ENCODE measurements around the gene TRIM43.
"Not testable (repeated sequence)": the region's sequence is repeated elsewhere in the genome, so short reads cannot be mapped to it uniquely, and the experiment has no call there.

Gene TRIM43

GRCh38 chr2:95591701-95592100, at the start of gene TRIM43:
Gene TRIM43, plus strand, starts transcription at chr2:95592001. Its CDS starts 2,023 bp downstream, at chr2:95594024.
- not testable (repeated sequence) for H3K4me3 ChIP-seq (ENCODE audit: low read length); H3K4me1 ChIP-seq (ENCODE audit: control insufficient read depth, insufficient read depth, low read length); H3K9ac ChIP-seq (ENCODE audit: low read length); H3K27me3 ChIP-seq (ENCODE audit: control insufficient read depth, insufficient read depth, low read length); H3K36me3 ChIP-seq (ENCODE audit: control insufficient read depth, insufficient read depth, low read length); H3K27ac ChIP-seq (ENCODE audit: low read depth, low read length)

DNA sequence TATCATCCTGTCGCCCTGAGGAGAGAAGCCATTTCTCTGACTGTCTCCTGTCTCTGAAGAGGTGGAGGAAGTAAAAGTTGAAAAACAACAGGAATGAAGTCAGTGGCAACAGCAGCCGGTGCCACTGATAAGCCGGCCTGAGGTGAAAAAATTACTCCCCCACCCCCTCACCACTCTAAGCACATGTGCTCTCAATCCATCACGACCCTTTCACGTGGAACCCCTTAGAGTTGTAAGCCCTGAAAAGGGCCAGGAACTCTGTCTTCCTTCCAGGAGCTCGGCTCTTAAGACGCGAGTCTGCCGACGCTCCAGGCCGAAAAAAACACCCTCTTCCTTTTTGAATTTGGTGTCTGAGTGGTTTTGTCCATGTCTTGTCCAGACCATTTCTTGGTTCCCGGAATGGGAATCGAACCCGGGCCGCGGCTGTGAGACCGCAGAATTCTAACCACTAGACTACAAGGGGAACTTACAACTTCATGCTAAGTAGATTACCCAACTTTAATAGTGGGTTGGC, 40.7 kb upstream of the TRIM43 start:
- no peak overlapping the region for H3K27ac ChIP-seq (ENCODE audit: low read depth, low read length)
- no peak overlapping the region for H3K4me3 ChIP-seq (ENCODE audit: low read length)
- H3K9ac ChIP-seq (ENCODE audit: low read length): no peak overlapping the region
- H3K27me3 ChIP-seq (ENCODE audit: control insufficient read depth, insufficient read depth, low read length): no peaks in the 10 kb centered on the region
- no peaks in the 10 kb centered on the region for H3K4me1 ChIP-seq (ENCODE audit: control insufficient read depth, insufficient read depth, low read length)
- no peaks in the 10 kb centered on the region for H3K36me3 ChIP-seq (ENCODE audit: control insufficient read depth, insufficient read depth, low read length)

- Histone ChIP-seq H3K4me1 (ENCODE audit: control insufficient read depth, insufficient read depth, low read length) (no peaks in the 10 kb centered on the region), H3K4me3 (ENCODE audit: low read length) (no peak overlapping the region), H3K36me3 (ENCODE audit: control insufficient read depth, insufficient read depth, low read length) (no peaks in the 10 kb centered on the region), H3K27ac (ENCODE audit: low read depth, low read length) (no peak overlapping the region), H3K9ac (ENCODE audit: low read length) (no peak overlapping the region), H3K27me3 (ENCODE audit: control insufficient read depth, insufficient read depth, low read length) (no peaks in the 10 kb centered on the region)
Observed at GRCh38 chr2:95552911-95553310, 38.9 kb upstream of the TRIM43 start.

- no peak overlapping the region for H3K9ac ChIP-seq (ENCODE audit: low read length)
- H3K27me3 ChIP-seq (ENCODE audit: control insufficient read depth, insufficient read depth, low read length): no peaks in the 10 kb centered on the region
- no peak overlapping the region for H3K27ac ChIP-seq (ENCODE audit: low read depth, low read length)
- no peaks in the 10 kb centered on the region for H3K36me3 ChIP-seq (ENCODE audit: control insufficient read depth, insufficient read depth, low read length)
- no peaks in the 10 kb centered on the region for H3K4me1 ChIP-seq (ENCODE audit: control insufficient read depth, insufficient read depth, low read length)
- H3K4me3 ChIP-seq (ENCODE audit: low read length): no peak overlapping the region
Observed at GRCh38 chr2:95569170-95569569, 22.6 kb upstream of the TRIM43 start.

DNA sequence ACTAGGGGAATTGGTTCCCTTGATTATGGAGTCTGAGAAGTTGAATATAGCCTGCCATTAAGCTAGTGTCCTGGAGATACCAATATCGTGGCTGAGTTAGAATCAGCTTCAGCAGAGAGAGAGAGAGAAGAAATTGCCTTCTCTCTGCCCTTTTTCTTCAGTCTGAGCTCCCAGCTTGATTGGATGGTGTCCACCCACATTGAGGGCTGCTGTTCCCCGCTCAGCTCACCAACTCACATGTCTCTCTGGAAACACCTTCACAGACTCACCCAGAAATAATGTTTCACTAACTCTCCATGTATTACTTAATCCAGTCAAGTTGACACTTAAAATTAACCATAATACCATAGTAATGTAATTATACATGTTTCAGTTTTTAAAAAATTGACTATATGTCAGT, 17.9 kb upstream of the TRIM43 start:
- H3K4me3 ChIP-seq (ENCODE audit: low read length): no peak overlapping the region
- H3K36me3 ChIP-seq (ENCODE audit: control insufficient read depth, insufficient read depth, low read length): no peaks in the 10 kb centered on the region
- H3K27me3 ChIP-seq (ENCODE audit: control insufficient read depth, insufficient read depth, low read length): no peaks in the 10 kb centered on the region
- H3K9ac ChIP-seq (ENCODE audit: low read length): no peak overlapping the region
- no peaks in the 10 kb centered on the region for H3K4me1 ChIP-seq (ENCODE audit: control insufficient read depth, insufficient read depth, low read length)
- H3K27ac ChIP-seq (ENCODE audit: low read depth, low read length): no peak overlapping the region

DNA sequence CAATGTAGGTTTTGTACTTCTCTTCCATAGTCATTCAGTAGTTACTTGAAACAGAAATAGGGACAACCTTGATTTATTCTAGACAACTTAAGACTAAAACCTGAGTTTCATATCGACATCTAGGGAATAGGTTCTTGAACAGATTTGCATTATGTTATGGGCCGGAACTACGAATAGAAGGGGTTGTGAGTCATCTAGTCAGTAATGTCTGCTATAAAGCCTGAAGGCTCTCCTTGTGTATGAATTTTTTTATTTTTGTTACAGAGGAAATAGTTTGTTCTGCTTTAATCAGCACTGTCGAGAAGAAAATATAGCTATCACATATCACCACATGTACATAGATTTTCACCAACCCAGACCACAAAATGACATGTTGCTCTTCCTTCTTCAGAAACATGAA, 17.3 kb upstream of the TRIM43 start:
- Histone ChIP-seq H3K4me3 (ENCODE audit: low read length) (no peak overlapping the region), H3K9ac (ENCODE audit: low read length) (no peak overlapping the region), H3K27ac (ENCODE audit: low read depth, low read length) (no peak overlapping the region), H3K36me3 (ENCODE audit: control insufficient read depth, insufficient read depth, low read length) (no peaks in the 10 kb centered on the region), H3K27me3 (ENCODE audit: control insufficient read depth, insufficient read depth, low read length) (no peaks in the 10 kb centered on the region), H3K4me1 (ENCODE audit: control insufficient read depth, insufficient read depth, low read length) (no peaks in the 10 kb centered on the region)

GRCh38 chr2:95575857-95576256, 15.9 kb upstream of the TRIM43 start:
- Histone ChIP-seq H3K36me3 (ENCODE audit: control insufficient read depth, insufficient read depth, low read length) (no peaks in the 10 kb centered on the region), H3K4me3 (ENCODE audit: low read length) (no peak overlapping the region), H3K4me1 (ENCODE audit: control insufficient read depth, insufficient read depth, low read length) (no peaks in the 10 kb centered on the region), H3K9ac (ENCODE audit: low read length) (no peak overlapping the region), H3K27ac (ENCODE audit: low read depth, low read length) (no peak overlapping the region), H3K27me3 (ENCODE audit: control insufficient read depth, insufficient read depth, low read length) (no peaks in the 10 kb centered on the region)

DNA sequence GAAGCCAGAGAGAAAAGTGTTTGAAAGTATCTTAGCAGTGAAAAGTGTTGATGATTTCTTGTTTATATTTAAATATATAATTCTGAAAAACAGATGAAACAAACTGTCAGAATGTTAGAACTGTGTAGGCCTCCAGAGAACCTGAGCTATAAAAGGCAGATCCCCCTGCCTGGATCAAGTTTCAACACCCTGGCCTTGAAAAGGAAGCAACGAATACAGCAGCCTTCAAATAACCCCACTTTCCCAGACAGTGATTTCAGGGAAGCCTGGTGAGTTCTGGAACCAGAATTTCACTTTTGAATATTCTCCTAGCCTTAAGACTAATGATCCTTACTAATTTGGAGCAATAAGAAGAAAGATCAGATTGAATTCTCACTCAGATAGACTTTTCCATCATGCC, 13.3 kb upstream of the TRIM43 start:
- no peak overlapping the region for H3K27ac ChIP-seq (ENCODE audit: low read depth, low read length)
- no peaks in the 10 kb centered on the region for H3K4me1 ChIP-seq (ENCODE audit: control insufficient read depth, insufficient read depth, low read length)
- no peak overlapping the region for H3K9ac ChIP-seq (ENCODE audit: low read length)
- H3K36me3 ChIP-seq (ENCODE audit: control insufficient read depth, insufficient read depth, low read length): no peaks in the 10 kb centered on the region
- H3K4me3 ChIP-seq (ENCODE audit: low read length): no peak overlapping the region
- no peaks in the 10 kb centered on the region for H3K27me3 ChIP-seq (ENCODE audit: control insufficient read depth, insufficient read depth, low read length)

DNA sequence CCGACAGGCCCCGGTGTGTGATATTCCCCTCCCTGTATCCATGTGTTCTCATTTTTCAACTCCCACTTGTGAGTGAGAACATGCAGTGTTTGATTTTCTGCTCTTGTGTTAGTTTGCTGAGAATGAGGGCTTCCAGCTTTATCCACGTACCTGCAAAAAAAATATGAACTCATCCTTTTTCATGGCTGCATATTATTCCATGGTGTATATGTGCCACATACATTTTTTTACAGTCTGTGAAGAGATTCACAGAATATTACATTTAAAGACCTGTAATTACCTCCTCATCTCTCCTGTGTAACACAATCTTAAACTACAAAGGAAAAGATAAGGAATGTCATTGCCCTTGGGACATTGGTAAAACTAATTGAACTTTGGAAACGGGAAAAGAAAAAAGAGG, 8.3 kb upstream of the TRIM43 start:
- not testable (repeated sequence) for H3K4me3 ChIP-seq (ENCODE audit: low read length); H3K9ac ChIP-seq (ENCODE audit: low read length); H3K4me1 ChIP-seq (ENCODE audit: control insufficient read depth, insufficient read depth, low read length); H3K27me3 ChIP-seq (ENCODE audit: control insufficient read depth, insufficient read depth, low read length); H3K36me3 ChIP-seq (ENCODE audit: control insufficient read depth, insufficient read depth, low read length); H3K27ac ChIP-seq (ENCODE audit: low read depth, low read length)

- H3K9ac ChIP-seq (ENCODE audit: low read length); H3K27ac ChIP-seq (ENCODE audit: low read depth, low read length); H3K4me1 ChIP-seq (ENCODE audit: control insufficient read depth, insufficient read depth, low read length); H3K27me3 ChIP-seq (ENCODE audit: control insufficient read depth, insufficient read depth, low read length); H3K36me3 ChIP-seq (ENCODE audit: control insufficient read depth, insufficient read depth, low read length); H3K4me3 ChIP-seq (ENCODE audit: low read length): not testable (repeated sequence)
Observed at GRCh38 chr2:95584321-95584720, 7.5 kb upstream of the TRIM43 start.

DNA sequence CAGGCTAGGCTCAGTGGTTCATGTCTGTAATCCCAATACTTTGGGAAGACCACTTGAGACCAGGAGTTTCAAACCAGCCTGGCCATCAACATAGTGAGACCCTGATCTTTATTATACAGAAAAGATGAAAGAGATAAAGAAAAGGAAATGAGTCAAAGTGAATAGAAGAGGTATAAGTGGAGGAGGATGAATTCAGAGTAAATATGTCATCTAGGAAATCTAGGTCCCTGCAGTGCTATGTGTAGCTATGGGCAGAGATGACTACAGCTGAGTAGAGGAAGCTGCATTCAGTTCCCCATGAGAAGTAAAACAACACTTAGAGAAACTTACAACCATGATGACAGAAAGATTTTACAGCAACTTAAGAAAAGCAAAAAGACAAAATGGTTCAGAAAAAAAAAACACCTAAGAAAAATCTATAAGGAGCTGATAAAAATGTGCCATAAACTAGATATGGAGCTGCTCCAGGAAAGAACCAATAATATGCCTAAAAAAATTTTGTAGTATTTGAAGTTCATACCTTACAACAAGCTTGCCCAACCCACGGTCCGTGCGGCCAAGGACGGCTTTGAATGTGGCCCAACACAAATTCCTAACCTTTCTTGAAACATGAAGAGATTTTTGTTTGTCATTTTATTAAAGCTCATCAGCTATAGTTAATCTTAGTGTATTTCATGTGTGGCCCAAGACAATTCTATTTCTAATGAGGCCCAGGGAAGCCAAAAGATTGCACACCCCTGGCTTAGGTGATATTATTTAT, 1.8 kb upstream of the TRIM43 start:
- H3K4me1 ChIP-seq (ENCODE audit: control insufficient read depth, insufficient read depth, low read length); H3K9ac ChIP-seq (ENCODE audit: low read length); H3K27ac ChIP-seq (ENCODE audit: low read depth, low read length); H3K36me3 ChIP-seq (ENCODE audit: control insufficient read depth, insufficient read depth, low read length); H3K4me3 ChIP-seq (ENCODE audit: low read length); H3K27me3 ChIP-seq (ENCODE audit: control insufficient read depth, insufficient read depth, low read length): not testable (repeated sequence)

- not testable (repeated sequence) for H3K36me3 ChIP-seq (ENCODE audit: control insufficient read depth, insufficient read depth, low read length); H3K27me3 ChIP-seq (ENCODE audit: control insufficient read depth, insufficient read depth, low read length); H3K27ac ChIP-seq (ENCODE audit: low read depth, low read length); H3K4me1 ChIP-seq (ENCODE audit: control insufficient read depth, insufficient read depth, low read length); H3K9ac ChIP-seq (ENCODE audit: low read length); H3K4me3 ChIP-seq (ENCODE audit: low read length)
Observed at GRCh38 chr2:95592973-95593372, 1.2 kb downstream of the TRIM43 start.

GRCh38 chr2:95595012-95595411, 3.2 kb downstream of the TRIM43 start:
- H3K4me1 ChIP-seq (ENCODE audit: control insufficient read depth, insufficient read depth, low read length); H3K27ac ChIP-seq (ENCODE audit: low read depth, low read length); H3K4me3 ChIP-seq (ENCODE audit: low read length); H3K36me3 ChIP-seq (ENCODE audit: control insufficient read depth, insufficient read depth, low read length); H3K9ac ChIP-seq (ENCODE audit: low read length); H3K27me3 ChIP-seq (ENCODE audit: control insufficient read depth, insufficient read depth, low read length): not testable (repeated sequence)

Data from rectal smooth muscle tissue (tissue), 1 donor.